Measurements from ENCODE around the gene CD96. TPM values are rescaled to one million over a fixed set of nuclear protein-coding genes. Genes with fewer than 3 reads are reported as not detected.

The CD96 gene
- total RNA-seq, 1 experiment from 2014 or later, result not detected

- Histone ChIP-seq H3K4me3 (ENCODE audit: low read length) (no peak overlapping the region), H3K79me2 (ENCODE audit: low read length) (no peaks in the 10 kb centered on the region), H3K4me1 (ENCODE audit: low read length) (no peaks in the 10 kb centered on the region), H3K9ac (ENCODE audit: low read length) (no peak overlapping the region), H3K27ac (ENCODE audit: low read length) (no peak overlapping the region), H3K9me3 (ENCODE audit: low read length) (no peaks in the 10 kb centered on the region), H2AFZ (ENCODE audit: low read length) (no peak overlapping the region), H3K9me2 (replicated peaks; ENCODE audit: insufficient read depth, low read length) (no peaks in the 10 kb centered on the region), H3K27me3 (ENCODE audit: low read length) (no peaks in the 10 kb centered on the region), H3K36me3 (ENCODE audit: insufficient read depth, low read length) (no peaks in the 10 kb centered on the region), H4K20me1 (ENCODE audit: insufficient read depth, low read depth, low read length) (no peaks in the 10 kb centered on the region), H3K4me2 (ENCODE audit: low read depth, low read length, poor library complexity, severe bottlenecking) (no peak overlapping the region)
- DNase-seq, result no peak
These were observed 40.1 kb downstream of the CD96 start for GRCh38 chr3:111582120-111582474.

DNA sequence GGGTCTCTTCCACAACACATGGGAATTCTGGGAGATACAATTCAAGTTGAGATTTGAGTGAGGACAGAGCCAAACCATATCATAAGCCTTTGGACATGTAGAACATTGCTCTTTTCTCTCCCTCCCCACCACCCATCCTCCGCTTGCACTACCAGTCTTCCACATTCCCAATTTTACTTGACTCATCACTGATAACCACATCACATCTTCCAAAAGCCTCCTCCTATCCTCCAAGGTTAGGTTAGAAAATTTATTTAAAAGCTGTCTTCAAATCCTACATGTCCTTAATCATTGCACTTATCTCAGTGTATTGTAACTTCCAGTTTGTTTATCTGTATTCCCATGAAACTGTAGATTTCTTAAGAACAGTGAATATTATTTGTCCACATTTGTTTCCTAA is 42.7 kb downstream of the CD96 start:
- no peaks in the 10 kb centered on the region for H3K36me3 ChIP-seq (ENCODE audit: insufficient read depth, low read length)

GRCh38 chr3:111585217-111585616 is 43.2 kb downstream of the CD96 start:
- no peak for DNase-seq
- Histone ChIP-seq H4K20me1 (ENCODE audit: insufficient read depth, low read depth, low read length) (no peaks in the 10 kb centered on the region), H3K4me1 (ENCODE audit: low read length) (no peaks in the 10 kb centered on the region), H2AFZ (ENCODE audit: low read length) (no peak overlapping the region), H3K9me3 (ENCODE audit: low read length) (no peaks in the 10 kb centered on the region), H3K27me3 (ENCODE audit: low read length) (no peaks in the 10 kb centered on the region), H3K9me2 (replicated peaks; ENCODE audit: insufficient read depth, low read length) (no peaks in the 10 kb centered on the region), H3K4me3 (ENCODE audit: low read length) (no peak overlapping the region), H3K79me2 (ENCODE audit: low read length) (no peaks in the 10 kb centered on the region), H3K9ac (ENCODE audit: low read length) (no peak overlapping the region), H3K27ac (ENCODE audit: low read length) (no peak overlapping the region), H3K4me2 (ENCODE audit: low read depth, low read length, poor library complexity, severe bottlenecking) (no peak overlapping the region), H3K36me3 (ENCODE audit: insufficient read depth, low read length) (no peaks in the 10 kb centered on the region)

More for the DNA sequence above, 42.7 kb downstream of the CD96 start:
- Histone ChIP-seq H3K4me3 (ENCODE audit: low read length) (no peak overlapping the region), H3K4me2 (ENCODE audit: low read depth, low read length, poor library complexity, severe bottlenecking) (no peak overlapping the region), H3K4me1 (ENCODE audit: low read length) (no peaks in the 10 kb centered on the region), H3K27ac (ENCODE audit: low read length) (no peak overlapping the region), H3K9ac (ENCODE audit: low read length) (no peak overlapping the region), H3K9me2 (replicated peaks; ENCODE audit: insufficient read depth, low read length) (no peaks in the 10 kb centered on the region), H4K20me1 (ENCODE audit: insufficient read depth, low read depth, low read length) (no peaks in the 10 kb centered on the region), H3K27me3 (ENCODE audit: low read length) (no peaks in the 10 kb centered on the region), H3K79me2 (ENCODE audit: low read length) (no peaks in the 10 kb centered on the region), H3K9me3 (ENCODE audit: low read length) (no peaks in the 10 kb centered on the region), H2AFZ (ENCODE audit: low read length) (no peak overlapping the region)
- DNase-seq, result no peak

DNA sequence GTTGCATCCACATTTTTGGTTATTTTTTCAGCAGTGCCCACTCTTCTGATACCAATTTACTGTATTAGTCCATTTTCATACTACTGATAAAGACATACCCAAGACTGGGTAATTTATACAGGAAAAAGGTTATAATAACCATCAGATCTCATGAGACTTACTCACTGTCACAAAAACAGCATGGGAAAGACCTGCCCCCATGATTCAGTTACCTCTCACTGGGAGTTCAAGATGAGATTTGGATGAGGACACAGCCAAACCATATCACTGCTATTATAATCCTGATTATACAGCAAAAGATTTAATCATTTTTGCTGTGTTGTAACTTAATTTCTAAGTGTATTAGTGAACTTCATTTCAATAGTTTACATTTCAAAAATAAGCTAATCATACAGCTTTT is 46.5 kb downstream of the CD96 start:
- no peaks in the 10 kb centered on the region for H3K36me3 ChIP-seq (ENCODE audit: insufficient read depth, low read length)
- H3K4me2 ChIP-seq (ENCODE audit: low read depth, low read length, poor library complexity, severe bottlenecking), result no peak overlapping the region
- no peaks in the 10 kb centered on the region for H3K4me1 ChIP-seq (ENCODE audit: low read length)
- no peak overlapping the region for H3K27ac ChIP-seq (ENCODE audit: low read length)
- no peaks in the 10 kb centered on the region for H3K27me3 ChIP-seq (ENCODE audit: low read length)
- DNase-seq, result no peak
- no peaks in the 10 kb centered on the region for H3K9me2 ChIP-seq (replicated peaks; ENCODE audit: insufficient read depth, low read length)
- no peak overlapping the region for H2AFZ ChIP-seq (ENCODE audit: low read length)
- no peak overlapping the region for H3K9ac ChIP-seq (ENCODE audit: low read length)
- H4K20me1 ChIP-seq (ENCODE audit: insufficient read depth, low read depth, low read length), result no peaks in the 10 kb centered on the region
- H3K9me3 ChIP-seq (ENCODE audit: low read length), result no peaks in the 10 kb centered on the region
- H3K79me2 ChIP-seq (ENCODE audit: low read length), result no peaks in the 10 kb centered on the region
- H3K4me3 ChIP-seq (ENCODE audit: low read length), result no peak overlapping the region

- Histone ChIP-seq H3K4me3 (ENCODE audit: low read length) (no peak overlapping the region), H3K4me2 (ENCODE audit: low read depth, low read length, poor library complexity, severe bottlenecking) (no peak overlapping the region), H3K9ac (ENCODE audit: low read length) (no peak overlapping the region), H3K79me2 (ENCODE audit: low read length) (no peaks in the 10 kb centered on the region), H3K27ac (ENCODE audit: low read length) (no peak overlapping the region), H2AFZ (ENCODE audit: low read length) (no peak overlapping the region), H3K9me3 (ENCODE audit: low read length) (no peaks in the 10 kb centered on the region), H3K27me3 (ENCODE audit: low read length) (no peaks in the 10 kb centered on the region), H4K20me1 (ENCODE audit: insufficient read depth, low read depth, low read length) (no peaks in the 10 kb centered on the region), H3K9me2 (replicated peaks; ENCODE audit: insufficient read depth, low read length) (no peaks in the 10 kb centered on the region), H3K36me3 (ENCODE audit: insufficient read depth, low read length) (no peaks in the 10 kb centered on the region), H3K4me1 (ENCODE audit: low read length) (peaks cover 9% of the 10 kb centered on the region)
- DNase-seq, result no peak
These were observed 47.5 kb downstream of the CD96 start for GRCh38 chr3:111589303-111590142.

DNA sequence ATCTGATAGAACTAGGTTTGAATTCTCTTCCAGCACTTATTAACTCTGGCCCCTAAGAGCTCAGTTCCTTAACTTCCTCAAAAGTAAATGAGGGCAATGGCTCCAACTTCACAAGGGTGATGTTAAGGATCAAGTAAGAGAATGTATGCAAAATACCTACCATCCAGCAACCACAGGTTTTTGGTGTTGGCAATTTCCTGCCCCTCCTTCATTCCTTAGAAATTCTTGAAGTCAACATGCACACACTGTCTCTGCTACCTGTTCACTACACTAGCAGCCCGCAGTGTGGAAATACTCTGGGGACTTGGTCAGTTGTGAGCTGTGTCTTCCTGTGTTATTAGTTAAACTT is 48.1 kb downstream of the CD96 start:
- no peak overlapping the region for H3K9ac ChIP-seq (ENCODE audit: low read length)
- H3K4me2 ChIP-seq (ENCODE audit: low read depth, low read length, poor library complexity, severe bottlenecking), result no peak overlapping the region
- H3K36me3 ChIP-seq (ENCODE audit: insufficient read depth, low read length), result no peaks in the 10 kb centered on the region

DNA sequence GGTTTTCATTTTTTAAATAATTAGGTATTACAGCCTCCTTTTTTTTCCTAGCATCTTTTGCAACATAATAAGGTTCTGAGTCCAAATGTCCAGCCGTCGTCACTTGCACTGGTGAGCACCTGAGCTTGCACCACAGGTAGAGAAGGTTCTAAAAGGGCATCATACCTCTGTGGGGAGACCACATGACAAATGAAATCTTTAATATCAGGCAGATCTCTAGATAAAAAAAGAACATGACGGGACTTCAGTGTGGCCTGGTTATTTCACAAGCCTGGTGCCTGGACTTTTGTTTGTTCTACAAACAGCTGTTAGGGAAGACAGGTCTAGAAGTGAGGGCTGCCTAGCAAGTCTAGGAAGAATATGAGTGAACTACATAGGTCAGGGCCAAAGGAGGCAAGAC is 49.6 kb downstream of the CD96 start:
- Histone ChIP-seq H3K79me2 (ENCODE audit: low read length) (no peaks in the 10 kb centered on the region), H3K27me3 (ENCODE audit: low read length) (no peaks in the 10 kb centered on the region), H4K20me1 (ENCODE audit: insufficient read depth, low read depth, low read length) (no peaks in the 10 kb centered on the region), H2AFZ (ENCODE audit: low read length) (no peak overlapping the region), H3K36me3 (ENCODE audit: insufficient read depth, low read length) (no peaks in the 10 kb centered on the region), H3K4me1 (ENCODE audit: low read length) (peaks cover 9% of the 10 kb centered on the region), H3K27ac (ENCODE audit: low read length) (no peak overlapping the region), H3K4me2 (ENCODE audit: low read depth, low read length, poor library complexity, severe bottlenecking) (no peak overlapping the region), H3K9me3 (ENCODE audit: low read length) (no peaks in the 10 kb centered on the region), H3K9ac (ENCODE audit: low read length) (no peak overlapping the region), H3K9me2 (replicated peaks; ENCODE audit: insufficient read depth, low read length) (no peaks in the 10 kb centered on the region), H3K4me3 (ENCODE audit: low read length) (no peak overlapping the region)
- DNase-seq, result no peak

More for the DNA sequence above, 48.1 kb downstream of the CD96 start:
- Histone ChIP-seq H3K9me3 (ENCODE audit: low read length) (no peaks in the 10 kb centered on the region), H4K20me1 (ENCODE audit: insufficient read depth, low read depth, low read length) (no peaks in the 10 kb centered on the region), H3K9me2 (replicated peaks; ENCODE audit: insufficient read depth, low read length) (no peaks in the 10 kb centered on the region), H3K4me1 (ENCODE audit: low read length) (peaks cover 9% of the 10 kb centered on the region), H2AFZ (ENCODE audit: low read length) (no peak overlapping the region), H3K79me2 (ENCODE audit: low read length) (no peaks in the 10 kb centered on the region), H3K27me3 (ENCODE audit: low read length) (no peaks in the 10 kb centered on the region), H3K27ac (ENCODE audit: low read length) (no peak overlapping the region), H3K4me3 (ENCODE audit: low read length) (no peak overlapping the region)
- no peak for DNase-seq

DNA sequence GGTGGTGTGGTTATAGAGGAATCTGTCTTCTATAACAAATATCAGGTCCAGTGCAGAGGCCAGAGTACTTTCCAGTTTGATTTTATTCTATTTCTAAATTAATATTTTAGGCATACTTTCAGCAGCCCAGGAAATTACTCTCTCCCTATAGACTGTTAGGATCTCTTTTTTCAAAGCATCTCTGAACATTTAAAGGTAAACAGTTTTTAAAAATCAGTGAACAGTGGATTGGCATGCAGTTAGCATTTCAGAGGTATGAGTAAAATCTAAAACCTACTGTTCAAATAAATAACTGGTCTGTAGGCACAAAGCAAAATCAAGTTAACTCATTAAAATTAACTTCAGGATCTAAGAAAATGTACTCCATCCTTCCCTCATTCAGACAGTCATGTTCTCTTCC is 50.1 kb downstream of the CD96 start:
- Histone ChIP-seq H2AFZ (ENCODE audit: low read length) (no peak overlapping the region), H3K9me2 (replicated peaks; ENCODE audit: insufficient read depth, low read length) (no peaks in the 10 kb centered on the region), H3K4me3 (ENCODE audit: low read length) (no peak overlapping the region), H3K9ac (ENCODE audit: low read length) (no peak overlapping the region), H3K27ac (ENCODE audit: low read length) (no peak overlapping the region), H3K9me3 (ENCODE audit: low read length) (no peaks in the 10 kb centered on the region), H3K4me2 (ENCODE audit: low read depth, low read length, poor library complexity, severe bottlenecking) (no peak overlapping the region), H4K20me1 (ENCODE audit: insufficient read depth, low read depth, low read length) (no peaks in the 10 kb centered on the region), H3K4me1 (ENCODE audit: low read length) (peaks cover 9% of the 10 kb centered on the region), H3K27me3 (ENCODE audit: low read length) (no peaks in the 10 kb centered on the region), H3K79me2 (ENCODE audit: low read length) (no peaks in the 10 kb centered on the region), H3K36me3 (ENCODE audit: insufficient read depth, low read length) (no peaks in the 10 kb centered on the region)
- no peak for DNase-seq

Measured in Karpas-422 (cell line).